ENCODE data around the gene MARCHF3.

GRCh38 chr5:126846344-126846743, 184.0 kb downstream of the MARCHF3 start:
- no peak for TF ChIP-seq RAD21 (conservative IDR thresholded peaks at IDR 0.05)
- TF ChIP-seq, protein P1, sequence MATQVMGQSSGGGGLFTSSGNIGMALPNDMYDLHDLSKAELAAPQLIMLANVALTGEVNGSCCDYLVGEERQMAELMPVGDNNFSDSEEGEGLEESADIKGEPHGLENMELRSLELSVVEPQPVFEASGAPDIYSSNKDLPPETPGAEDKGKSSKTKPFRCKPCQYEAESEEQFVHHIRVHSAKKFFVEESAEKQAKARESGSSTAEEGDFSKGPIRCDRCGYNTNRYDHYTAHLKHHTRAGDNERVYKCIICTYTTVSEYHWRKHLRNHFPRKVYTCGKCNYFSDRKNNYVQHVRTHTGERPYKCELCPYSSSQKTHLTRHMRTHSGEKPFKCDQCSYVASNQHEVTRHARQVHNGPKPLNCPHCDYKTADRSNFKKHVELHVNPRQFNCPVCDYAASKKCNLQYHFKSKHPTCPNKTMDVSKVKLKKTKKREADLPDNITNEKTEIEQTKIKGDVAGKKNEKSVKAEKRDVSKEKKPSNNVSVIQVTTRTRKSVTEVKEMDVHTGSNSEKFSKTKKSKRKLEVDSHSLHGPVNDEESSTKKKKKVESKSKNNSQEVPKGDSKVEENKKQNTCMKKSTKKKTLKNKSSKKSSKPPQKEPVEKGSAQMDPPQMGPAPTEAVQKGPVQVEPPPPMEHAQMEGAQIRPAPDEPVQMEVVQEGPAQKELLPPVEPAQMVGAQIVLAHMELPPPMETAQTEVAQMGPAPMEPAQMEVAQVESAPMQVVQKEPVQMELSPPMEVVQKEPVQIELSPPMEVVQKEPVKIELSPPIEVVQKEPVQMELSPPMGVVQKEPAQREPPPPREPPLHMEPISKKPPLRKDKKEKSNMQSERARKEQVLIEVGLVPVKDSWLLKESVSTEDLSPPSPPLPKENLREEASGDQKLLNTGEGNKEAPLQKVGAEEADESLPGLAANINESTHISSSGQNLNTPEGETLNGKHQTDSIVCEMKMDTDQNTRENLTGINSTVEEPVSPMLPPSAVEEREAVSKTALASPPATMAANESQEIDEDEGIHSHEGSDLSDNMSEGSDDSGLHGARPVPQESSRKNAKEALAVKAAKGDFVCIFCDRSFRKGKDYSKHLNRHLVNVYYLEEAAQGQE (IDR thresholded peaks at IDR 0.05; ENCODE audit: borderline replicate concordance), result no peak
- TF ChIP-seq, protein P2, sequence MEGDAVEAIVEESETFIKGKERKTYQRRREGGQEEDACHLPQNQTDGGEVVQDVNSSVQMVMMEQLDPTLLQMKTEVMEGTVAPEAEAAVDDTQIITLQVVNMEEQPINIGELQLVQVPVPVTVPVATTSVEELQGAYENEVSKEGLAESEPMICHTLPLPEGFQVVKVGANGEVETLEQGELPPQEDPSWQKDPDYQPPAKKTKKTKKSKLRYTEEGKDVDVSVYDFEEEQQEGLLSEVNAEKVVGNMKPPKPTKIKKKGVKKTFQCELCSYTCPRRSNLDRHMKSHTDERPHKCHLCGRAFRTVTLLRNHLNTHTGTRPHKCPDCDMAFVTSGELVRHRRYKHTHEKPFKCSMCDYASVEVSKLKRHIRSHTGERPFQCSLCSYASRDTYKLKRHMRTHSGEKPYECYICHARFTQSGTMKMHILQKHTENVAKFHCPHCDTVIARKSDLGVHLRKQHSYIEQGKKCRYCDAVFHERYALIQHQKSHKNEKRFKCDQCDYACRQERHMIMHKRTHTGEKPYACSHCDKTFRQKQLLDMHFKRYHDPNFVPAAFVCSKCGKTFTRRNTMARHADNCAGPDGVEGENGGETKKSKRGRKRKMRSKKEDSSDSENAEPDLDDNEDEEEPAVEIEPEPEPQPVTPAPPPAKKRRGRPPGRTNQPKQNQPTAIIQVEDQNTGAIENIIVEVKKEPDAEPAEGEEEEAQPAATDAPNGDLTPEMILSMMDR (IDR thresholded peaks at IDR 0.05; ENCODE audit: poor library complexity, severe bottlenecking), result no peak

Data from neural cell (in vitro differentiated cells).